DND-41 (cell line): Measurements from ENCODE around the gene CCDC183.
"Not testable (repeated sequence)": the region's sequence is repeated elsewhere in the genome, so short reads cannot be mapped to it uniquely, and the experiment has no call there.

Experiments
- ATAC-seq: fragments of 200-7000 bp; cut with Tn5 transposase; 3 replicates; pipeline ENCODE4 v1.9.1; 2021; ENCODE audit warnings: low read depth; ENCODE audit not compliant: insufficient read depth
- DNase-seq: peaks from one replicate; pipeline ENCODE4 v3.0.0-alpha.2; 2020
- H2AFZ ChIP-seq: 2 replicates; pipeline ENCODE4 v1.6.0; 2012; ENCODE audit warnings: low read depth, low read length
- H3K27ac ChIP-seq: 2 replicates; pipeline ENCODE4 v1.5.1; 2012; ENCODE audit warnings: low read length, inconsistent platforms
- H3K27me3 ChIP-seq: fragments of 200-600 bp; sonication (generic); 2 replicates; pipeline ENCODE4 v1.6.0; 2012; ENCODE audit warnings: low read length, mild to moderate bottlenecking, inconsistent platforms; ENCODE audit not compliant: insufficient read depth, poor library complexity
- H3K36me3 ChIP-seq: 2 replicates; pipeline ENCODE4 v1.5.1; 2012; ENCODE audit warnings: low read length, inconsistent platforms; ENCODE audit not compliant: insufficient read depth
- H3K4me1 ChIP-seq: 2 replicates; pipeline ENCODE4 v1.5.1; 2012; ENCODE audit warnings: mild to moderate bottlenecking, low read length; ENCODE audit not compliant: insufficient read depth
- H3K4me2 ChIP-seq: 2 replicates; pipeline ENCODE4 v1.6.0; 2012; ENCODE audit warnings: mild to moderate bottlenecking, moderate library complexity, low read length, inconsistent platforms; ENCODE audit not compliant: insufficient read depth
- H3K4me3 ChIP-seq, 2 experiments: fragments of 200-600 bp in 1 of 2; shearing (Covaris generic) in 1 of 2; 2 replicates each; pipeline ENCODE4 v1.5.1; 2012 to 2016; ENCODE audit warnings: inconsistent platforms in 2 of 2, low read length in 2 of 2, mild to moderate bottlenecking in 2 of 2, low read depth in 1 of 2, moderate library complexity in 1 of 2
- H3K79me2 ChIP-seq: 2 replicates; pipeline ENCODE4 v1.6.0; 2012; ENCODE audit warnings: low read length, inconsistent platforms; ENCODE audit not compliant: insufficient read depth
- H3K9ac ChIP-seq: 2 replicates; pipeline ENCODE4 v1.6.0; 2012; ENCODE audit warnings: low read depth, mild to moderate bottlenecking, inconsistent platforms, low read length, moderate library complexity
- H3K9me3 ChIP-seq: 2 replicates; pipeline ENCODE4 v1.5.1; 2012; ENCODE audit warnings: low read length, moderate library complexity, mild to moderate bottlenecking, inconsistent platforms; ENCODE audit not compliant: insufficient read depth, severe bottlenecking
- H4K20me1 ChIP-seq: 2 replicates; pipeline ENCODE4 v1.6.0; 2012; ENCODE audit warnings: low read length; ENCODE audit not compliant: insufficient read depth
- EZH2 ChIP-seq: IDR thresholded peaks from 3 replicates; pipeline ENCODE4 v1.6.1; 2012; ENCODE audit warnings: borderline replicate concordance, low read depth, mild to moderate bottlenecking, moderate library complexity, low read length, inconsistent platforms; ENCODE audit not compliant: severe bottlenecking
- TF ChIP-seq, protein P1 (sequence below): IDR thresholded peaks from 2 replicates; pipeline ENCODE4 v1.5.1; 2012; ENCODE audit warnings: borderline replicate concordance, low read length, moderate library complexity, mild to moderate bottlenecking; ENCODE audit not compliant: poor library complexity, severe bottlenecking; ENCODE audit errors: extremely low read depth

Gene CCDC183

DNA sequence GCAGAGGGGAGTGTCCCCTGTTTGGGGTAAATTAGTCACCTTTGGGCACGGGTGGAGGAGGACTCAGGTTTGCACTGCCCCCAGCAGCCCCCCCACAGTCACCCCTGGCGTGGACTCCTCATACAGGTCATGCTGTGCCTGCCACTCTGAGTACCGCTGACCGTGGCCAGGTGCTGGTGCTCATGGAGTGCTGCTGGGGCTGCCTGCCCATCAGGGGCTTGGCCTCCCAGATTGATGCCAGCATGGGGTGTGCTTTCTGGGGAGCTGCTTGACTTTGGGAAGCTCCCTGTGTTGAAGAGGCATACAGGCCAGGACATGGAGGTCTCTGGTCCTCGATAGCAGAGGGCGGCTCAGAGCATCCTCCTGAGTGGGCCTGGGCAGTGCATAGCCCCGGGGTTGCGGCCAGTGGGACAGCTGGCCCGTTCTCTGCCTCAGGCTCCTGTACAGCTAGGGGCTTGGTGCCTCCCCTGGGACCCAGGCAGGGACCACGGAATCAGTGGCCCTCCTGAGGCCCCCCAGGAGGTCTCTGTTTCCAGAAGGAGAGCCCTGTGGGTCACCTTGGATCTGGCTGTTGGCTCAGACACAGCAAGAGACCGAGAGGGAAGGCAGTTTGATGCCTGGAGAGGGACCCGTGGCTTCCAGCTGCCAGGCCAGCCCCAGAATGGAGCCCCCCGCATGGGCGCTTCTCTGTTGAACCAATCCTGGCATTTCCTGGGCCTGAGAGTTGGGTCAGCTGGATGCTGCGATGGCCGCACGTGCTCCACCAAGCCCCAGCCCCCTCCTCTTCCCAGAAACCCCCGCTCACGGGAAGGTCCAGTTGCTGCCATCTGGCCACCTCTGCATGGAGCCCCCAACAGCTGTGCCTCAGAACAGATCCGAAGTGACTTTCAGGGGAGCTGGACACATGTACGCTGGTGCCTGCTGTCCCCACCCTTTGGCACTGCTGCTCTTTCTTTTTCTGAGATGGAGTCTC lies 40.1 kb downstream of the CCDC183 start:
- H3K4me2 ChIP-seq = no peak overlapping the region
- H3K9ac ChIP-seq = no peak overlapping the region
- peaks cover 10% of the 10 kb centered on the region for H4K20me1 ChIP-seq
- DNase-seq (no peak), ATAC-seq (no peak)
- no peak overlapping the region for H3K27ac ChIP-seq
- TF ChIP-seq, protein P1, sequence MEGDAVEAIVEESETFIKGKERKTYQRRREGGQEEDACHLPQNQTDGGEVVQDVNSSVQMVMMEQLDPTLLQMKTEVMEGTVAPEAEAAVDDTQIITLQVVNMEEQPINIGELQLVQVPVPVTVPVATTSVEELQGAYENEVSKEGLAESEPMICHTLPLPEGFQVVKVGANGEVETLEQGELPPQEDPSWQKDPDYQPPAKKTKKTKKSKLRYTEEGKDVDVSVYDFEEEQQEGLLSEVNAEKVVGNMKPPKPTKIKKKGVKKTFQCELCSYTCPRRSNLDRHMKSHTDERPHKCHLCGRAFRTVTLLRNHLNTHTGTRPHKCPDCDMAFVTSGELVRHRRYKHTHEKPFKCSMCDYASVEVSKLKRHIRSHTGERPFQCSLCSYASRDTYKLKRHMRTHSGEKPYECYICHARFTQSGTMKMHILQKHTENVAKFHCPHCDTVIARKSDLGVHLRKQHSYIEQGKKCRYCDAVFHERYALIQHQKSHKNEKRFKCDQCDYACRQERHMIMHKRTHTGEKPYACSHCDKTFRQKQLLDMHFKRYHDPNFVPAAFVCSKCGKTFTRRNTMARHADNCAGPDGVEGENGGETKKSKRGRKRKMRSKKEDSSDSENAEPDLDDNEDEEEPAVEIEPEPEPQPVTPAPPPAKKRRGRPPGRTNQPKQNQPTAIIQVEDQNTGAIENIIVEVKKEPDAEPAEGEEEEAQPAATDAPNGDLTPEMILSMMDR = no peak
- TF ChIP-seq EZH2 = no peak
- H3K36me3 ChIP-seq = peaks cover 57% of the 10 kb centered on the region
- no peaks in the 10 kb centered on the region; the same call in 1 of the 2 replicates for H3K4me1 ChIP-seq
- H2AFZ ChIP-seq = no peak overlapping the region
- no peaks in the 10 kb centered on the region for H3K9me3 ChIP-seq
- H3K79me2 ChIP-seq = no peaks in the 10 kb centered on the region
- H3K4me3 ChIP-seq = no peak overlapping the region
- H3K27me3 ChIP-seq = no peaks in the 10 kb centered on the region

- TF ChIP-seq, protein P1 = no peak
- TF ChIP-seq EZH2 = no peak
- no peaks in the 10 kb centered on the region for H3K79me2 ChIP-seq
- ATAC-seq (no peak), DNase-seq (no peak)
- H3K4me1 ChIP-seq = peaks cover 9% of the 10 kb centered on the region
- no peaks in the 10 kb centered on the region for H3K27me3 ChIP-seq
- peaks cover 46% of the 10 kb centered on the region for H3K36me3 ChIP-seq
- H4K20me1 ChIP-seq = peaks cover 9% of the 10 kb centered on the region
- H3K9me3 ChIP-seq = no peaks in the 10 kb centered on the region
- H3K27ac ChIP-seq = no peak overlapping the region
- no peak overlapping the region for H3K9ac ChIP-seq
- H2AFZ ChIP-seq = no peak overlapping the region
- H3K4me3 ChIP-seq = no peak overlapping the region
- H3K4me2 ChIP-seq = no peak overlapping the region
These were observed 41.2 kb downstream of the CCDC183 start for GRCh38 chr9:136837146-136837855.

- H3K4me3 ChIP-seq, ATAC-seq, H4K20me1 ChIP-seq, H3K27ac ChIP-seq, H3K79me2 ChIP-seq, H3K9ac ChIP-seq, H3K4me2 ChIP-seq, H3K9me3 ChIP-seq, H3K27me3 ChIP-seq, DNase-seq, H2AFZ ChIP-seq: not testable (repeated sequence)
- H3K4me1 ChIP-seq = peaks cover 14% of the 10 kb centered on the region
- peaks cover 41% of the 10 kb centered on the region for H3K36me3 ChIP-seq
These were observed 41.7 kb downstream of the CCDC183 start for GRCh38 chr9:136837856-136838277.
